HG03571 (cell line): ENCODE data around the gene HOXA2.

Experiments used
- ATAC-seq: cut with Tn5 transposase; IDR thresholded peaks from one replicate; pipeline ENCODE4 v1.9.1; 2021; ENCODE audit not compliant: unreplicated experiment

The HOXA2 gene

GRCh38 chr7:27102581-27103442 is at the start of gene HOXA2:
HOXA2 (minus strand) TSS chr7:27102683; CDS start chr7:27102500, 183 bp downstream.
- no peak for ATAC-seq

GRCh38 chr7:27151341-27151930 is 49.0 kb upstream of the HOXA2 start:
- ATAC-seq = no peak

- peak; percentile 78 for ATAC-seq
Measured at GRCh38 chr7:27150568-27151340, 48.3 kb upstream of the HOXA2 start.

GRCh38 chr7:27149842-27150567 is 47.5 kb upstream of the HOXA2 start:
- no peak for ATAC-seq

- no peak for ATAC-seq
Measured at GRCh38 chr7:27148756-27149641, 46.5 kb upstream of the HOXA2 start.

GRCh38 chr7:27148031-27148755 is 45.7 kb upstream of the HOXA2 start:
- no peak for ATAC-seq

- no peak for ATAC-seq
Measured at GRCh38 chr7:27147199-27148030, 44.9 kb upstream of the HOXA2 start, which contains the start of gene HOXA6. HOXA6 (minus strand) TSS chr7:27147774; CDS start chr7:27147749, 25 bp downstream.

- ATAC-seq = no peak
Measured at GRCh38 chr7:27146491-27147198, 44.2 kb upstream of the HOXA2 start.

- no peak for ATAC-seq
Measured at GRCh38 chr7:27145914-27146412, 43.5 kb upstream of the HOXA2 start.

- ATAC-seq = no peak
Measured at GRCh38 chr7:27145165-27145913, 42.9 kb upstream of the HOXA2 start.

GRCh38 chr7:27144781-27145164 is 42.3 kb upstream of the HOXA2 start:
- ATAC-seq = no peak

GRCh38 chr7:27143950-27144780 is 41.7 kb upstream of the HOXA2 start:
- ATAC-seq = no peak

- ATAC-seq = peak; percentile 76
Measured at GRCh38 chr7:27143023-27143949, 40.8 kb upstream of the HOXA2 start, which contains the start of gene HOXA5. HOXA5 (minus strand) TSS chr7:27143681; CDS start chr7:27143607, 74 bp downstream.

- ATAC-seq = no peak
Measured at GRCh38 chr7:27142580-27143022, 40.1 kb upstream of the HOXA2 start.
